IMR-90 (cell line): ENCODE measurements around the gene GNAI1. TPM values are rescaled to one million over a fixed set of nuclear protein-coding genes. Genes with fewer than 3 reads are reported as not detected.

Experiments
- CTCF ChIP-seq: conservative IDR thresholded peaks from 2 replicates; pipeline ENCODE4 v1.5.1; 2012; ENCODE audit warnings: mild to moderate bottlenecking, low read depth, low read length, improper control_type of control experiment
- MAZ ChIP-seq: IDR thresholded peaks from 2 replicates; pipeline ENCODE4 v1.6.1; 2012; ENCODE audit warnings: low read depth, mild to moderate bottlenecking, low read length, improper control_type of control experiment, moderate library complexity, borderline replicate concordance
- NFE2L2 ChIP-seq: fragments of 150-350 bp; IDR thresholded peaks from 2 replicates; pipeline ENCODE4 v1.6.1; 2016; ENCODE audit warnings: low read depth, mild to moderate bottlenecking, low read length
- RFX5 ChIP-seq: IDR thresholded peaks from 2 replicates; pipeline ENCODE4 v1.8.0; 2012; ENCODE audit warnings: low read depth, mild to moderate bottlenecking, low read length, moderate library complexity
- polyA plus RNA-seq, 3 experiments: library from polyadenylated mRNA; depleted of rRNA; stranded (reverse); fragments of >200 nt; gene quantifications; 2 replicates each; pipeline ENCODE4 v1.2.3, GENCODE V29; 2012; ENCODE audit warnings: low replicate concordance in 1 of 3
- total RNA-seq: library from RNA; depleted of rRNA; stranded (reverse); fragments of >200 nt; gene quantifications from 2 replicates; pipeline ENCODE4 v1.2.3, GENCODE V29; 2012

The GNAI1 gene
- total and polyA plus RNA-seq, 2 of the 4 experiments (the other 2 are of a cell fraction): 21.1 to 26.5 TPM

GRCh38 chr7:80134536-80135308 lies at the start of gene GNAI1 (continued):
- peak; percentile 64 for TF ChIP-seq CTCF
- TF ChIP-seq MAZ: peak; percentile 43; the same call in 1 of the 2 replicates
- no peak for TF ChIP-seq RFX5
- no peak for TF ChIP-seq NFE2L2
